NOMO-1 (cell line): ENCODE results near the gene COL27A1.

Experiments
- DNase-seq, 2 experiments: peaks; one replicate each; lab custom pipeline; 2025; ENCODE audit not compliant: unreplicated experiment in 2 of 2; lab: John Stamatoyannopoulos, UW

Gene COL27A1

GRCh38 chr9:114299286-114300152, 144.2 kb downstream of the COL27A1 start:
- DNase-seq, result no peak

- DNase-seq, result no peak
These were observed 145.0 kb downstream of the COL27A1 start for GRCh38 chr9:114300153-114300845.

- DNase-seq, result no peak
These were observed 145.8 kb downstream of the COL27A1 start for GRCh38 chr9:114300846-114301797.

GRCh38 chr9:114301798-114302565, 146.6 kb downstream of the COL27A1 start:
- no peak for DNase-seq

GRCh38 chr9:114302727-114303126, 147.4 kb downstream of the COL27A1 start:
- no peak for DNase-seq

- no peak for DNase-seq
These were observed 148.2 kb downstream of the COL27A1 start for GRCh38 chr9:114303571-114303970.

GRCh38 chr9:114303977-114304376, 148.6 kb downstream of the COL27A1 start:
- no peak for DNase-seq

- DNase-seq, result no peak
These were observed 149.3 kb downstream of the COL27A1 start for GRCh38 chr9:114304416-114305188.

- DNase-seq, result no peak
These were observed 152.5 kb downstream of the COL27A1 start for GRCh38 chr9:114307899-114308267.

- DNase-seq, result no peak
These were observed 153.1 kb downstream of the COL27A1 start for GRCh38 chr9:114308361-114308950.

- DNase-seq, result no peak
These were observed 153.8 kb downstream of the COL27A1 start for GRCh38 chr9:114309096-114309495.

GRCh38 chr9:114310471-114311450, 155.4 kb downstream of the COL27A1 start:
- no peak for DNase-seq

GRCh38 chr9:114311571-114312512, 156.5 kb downstream of the COL27A1 start:
- no peak for DNase-seq

GRCh38 chr9:114312513-114312875, 157.2 kb downstream of the COL27A1 start:
- DNase-seq, result no peak

GRCh38 chr9:114313186-114313585, 157.8 kb downstream of the COL27A1 start:
- DNase-seq, result no peak

GRCh38 chr9:114314256-114314867, 159.0 kb downstream of the COL27A1 start:
- DNase-seq, result no peak
